Nucleus accumbens (tissue), 56 donors: ENCODE data around the gene DISC1.
A peak's percentile ranks its signal among the peaks of the same experiment; 100 is the strongest.

Experiments used
- DNase-seq, 56 donors: peaks; one replicate each; lab custom pipeline; 2025; lab: John Stamatoyannopoulos, UW

Gene DISC1

GRCh38 chr1:231694075-231694431 is 67.5 kb downstream of the DISC1 start:
- peak in 44 of 56 donors; percentile 17 to 65 (median 36) for DNase-seq

GRCh38 chr1:231694465-231695077 is 68.0 kb downstream of the DISC1 start:
- DNase-seq, result peak in 8 of 56 donors; percentile 24 to 65 (median 44)

- peak in 35 of 56 donors; percentile 7 to 71 (median 44) for DNase-seq
Measured at GRCh38 chr1:231695439-231696255, 69.1 kb downstream of the DISC1 start.

- no peak for DNase-seq
Measured at GRCh38 chr1:231699784-231700183, 73.2 kb downstream of the DISC1 start.

- no peak for DNase-seq
Measured at GRCh38 chr1:231701306-231701705, 74.7 kb downstream of the DISC1 start.

- no peak for DNase-seq
Measured at GRCh38 chr1:231702331-231702730, 75.7 kb downstream of the DISC1 start.

- DNase-seq, result no peak
Measured at GRCh38 chr1:231702804-231703203, 76.2 kb downstream of the DISC1 start.

- DNase-seq, result no peak
Measured at GRCh38 chr1:231705806-231706760, 79.5 kb downstream of the DISC1 start.

GRCh38 chr1:231706934-231707333 is 80.3 kb downstream of the DISC1 start:
- no peak for DNase-seq

GRCh38 chr1:231707407-231707806 is 80.8 kb downstream of the DISC1 start:
- no peak for DNase-seq

GRCh38 chr1:231708394-231708793 is 81.8 kb downstream of the DISC1 start:
- DNase-seq, result no peak

GRCh38 chr1:231714440-231714839 is 87.8 kb downstream of the DISC1 start:
- no peak for DNase-seq

GRCh38 chr1:231715816-231716722 is 89.5 kb downstream of the DISC1 start:
- no peak for DNase-seq

GRCh38 chr1:231716879-231717278 is 90.3 kb downstream of the DISC1 start:
- no peak for DNase-seq

- no peak for DNase-seq
Measured at GRCh38 chr1:231719485-231720183, 93.0 kb downstream of the DISC1 start.

- DNase-seq, result no peak
Measured at GRCh38 chr1:231720652-231721325, 94.2 kb downstream of the DISC1 start.

GRCh38 chr1:231721436-231721835 is 94.8 kb downstream of the DISC1 start:
- no peak for DNase-seq

- DNase-seq, result no peak
Measured at GRCh38 chr1:231722356-231722755, 95.8 kb downstream of the DISC1 start.

- no peak for DNase-seq
Measured at GRCh38 chr1:231723146-231723545, 96.6 kb downstream of the DISC1 start.
